Esophagus muscularis mucosa (tissue), 3 donors: ENCODE data around the gene C5orf24.

ENCODE experiments used
- CTCF ChIP-seq, 3 experiments: fragments of 200-600 bp in 2 of 3; fragments of 450-650 bp in 1 of 3; sonication (generic) in 2 of 3; IDR thresholded peaks; one replicate each; pipeline ENCODE4 v1.5.1; 2017 to 2019; ENCODE audit warnings: antibody characterized with exemption in 3 of 3, mild to moderate bottlenecking in 2 of 3, moderate library complexity in 1 of 3
- POLR2A ChIP-seq: fragments of 450-650 bp; IDR thresholded peaks from one replicate; pipeline ENCODE4 v1.6.1; 2017; ENCODE audit warnings: antibody characterized with exemption, moderate library complexity, mild to moderate bottlenecking, low read depth

GRCh38 chr5:134873987-134874830 is 28.4 kb downstream of the C5orf24 start, which contains the start of gene TXNDC15:
- TF ChIP-seq CTCF (IDR thresholded peaks at IDR 0.05) (no peak), POLR2A (no peak)
